Inflammatory macrophage treated with lipopolysaccharide for 1 hour (primary cell): Measurements from ENCODE around the gene CCDC157.

Source experiments
- DNase-seq, 2 donors: peaks; one replicate each; pipeline ENCODE4 v3.0.0-alpha.2; 2020 to 2022

The CCDC157 gene

DNA sequence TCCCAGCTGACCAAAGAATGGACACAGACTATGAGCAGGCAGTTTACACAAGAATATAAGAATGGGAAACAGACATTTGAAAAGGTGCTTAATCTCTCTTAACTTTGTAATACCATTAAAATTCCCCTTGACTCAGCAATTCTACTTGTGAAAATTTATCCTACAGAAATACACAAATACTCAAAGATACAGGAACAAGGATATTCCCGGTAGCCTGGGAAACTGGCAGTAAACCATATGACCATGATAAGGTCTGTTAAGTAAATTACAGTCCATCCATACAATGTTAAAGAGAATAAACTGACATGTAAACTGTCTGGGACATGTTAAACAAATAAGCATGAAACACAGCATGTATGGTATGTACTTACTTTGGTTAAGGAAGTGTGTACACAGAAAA lies 60.0 kb downstream of the CCDC157 start:
- no peak for DNase-seq

DNA sequence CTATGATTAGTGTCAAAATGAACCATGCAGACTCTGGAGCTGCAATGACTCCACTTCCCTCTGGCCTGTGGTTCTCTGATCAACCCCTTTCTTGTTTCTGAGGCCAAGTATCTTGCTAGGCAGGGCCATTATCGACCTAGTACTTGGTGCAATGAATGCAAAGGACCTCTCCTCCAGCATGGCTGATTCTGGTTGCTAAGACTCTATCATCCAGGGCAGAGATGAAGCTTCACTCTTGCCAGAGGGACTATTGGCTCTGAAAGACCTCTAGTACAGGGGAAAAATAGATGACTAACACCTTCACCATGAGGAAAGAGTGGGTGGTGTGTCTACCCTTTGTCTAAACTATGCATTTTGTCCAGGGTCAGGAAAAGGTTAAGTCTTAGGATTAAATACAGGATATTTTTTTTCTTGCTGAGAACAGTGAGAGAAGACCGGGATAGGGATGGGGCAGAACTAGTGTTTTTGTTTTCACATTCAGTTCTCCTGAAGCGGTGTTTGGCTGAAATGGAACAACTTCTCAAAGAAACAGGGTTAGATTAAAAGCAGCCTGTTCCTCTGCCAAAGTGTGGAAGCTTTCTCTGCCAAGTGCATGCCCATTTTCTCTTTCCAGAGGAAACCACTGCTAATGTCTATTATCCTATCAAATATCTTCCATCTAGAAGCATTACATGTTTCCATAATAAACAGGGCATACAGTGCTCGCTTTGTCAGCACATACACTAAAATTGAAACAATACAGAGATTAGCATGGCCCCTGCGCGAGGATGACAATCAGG lies 63.7 kb downstream of the CCDC157 start:
- peak; percentile 30 to 64 for DNase-seq

DNA sequence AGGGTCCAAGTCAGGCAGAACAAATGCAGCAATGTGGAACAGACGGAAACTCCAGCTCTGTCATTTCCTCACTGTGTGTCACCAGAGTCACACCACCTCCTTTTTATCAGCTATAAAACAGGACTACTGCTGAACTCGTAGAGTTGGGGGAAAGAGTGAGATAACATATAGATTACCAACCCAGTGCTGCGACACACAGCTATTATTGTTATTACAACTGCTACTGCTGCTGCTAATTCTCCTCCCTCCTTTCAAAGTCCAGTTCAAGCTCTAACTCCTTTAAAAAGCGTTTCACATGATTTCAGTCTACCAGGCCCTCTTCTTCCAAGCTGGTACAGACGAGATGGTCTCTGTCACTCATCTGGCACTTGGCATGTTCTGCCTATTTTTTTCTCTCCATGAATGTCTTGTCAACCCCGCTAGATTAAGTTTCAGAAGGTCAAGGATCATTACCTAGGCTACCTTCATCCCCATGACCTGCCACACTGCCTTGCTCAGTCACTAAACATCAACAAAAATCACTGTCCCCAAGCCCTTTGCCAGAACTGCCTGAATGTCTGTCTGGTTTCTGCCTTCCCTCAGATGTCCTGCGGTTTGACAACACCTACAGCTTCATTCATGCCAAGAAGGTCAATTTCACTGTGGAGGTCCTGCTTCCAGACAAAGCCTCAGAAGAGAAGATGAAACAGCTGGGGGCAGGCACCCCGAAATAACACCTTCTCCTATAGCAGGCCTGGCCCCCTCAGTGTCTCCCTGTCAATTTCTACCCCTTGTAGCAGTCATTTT lies 65.1 kb downstream of the CCDC157 start:
- DNase-seq = peak; percentile 42 to 67

DNA sequence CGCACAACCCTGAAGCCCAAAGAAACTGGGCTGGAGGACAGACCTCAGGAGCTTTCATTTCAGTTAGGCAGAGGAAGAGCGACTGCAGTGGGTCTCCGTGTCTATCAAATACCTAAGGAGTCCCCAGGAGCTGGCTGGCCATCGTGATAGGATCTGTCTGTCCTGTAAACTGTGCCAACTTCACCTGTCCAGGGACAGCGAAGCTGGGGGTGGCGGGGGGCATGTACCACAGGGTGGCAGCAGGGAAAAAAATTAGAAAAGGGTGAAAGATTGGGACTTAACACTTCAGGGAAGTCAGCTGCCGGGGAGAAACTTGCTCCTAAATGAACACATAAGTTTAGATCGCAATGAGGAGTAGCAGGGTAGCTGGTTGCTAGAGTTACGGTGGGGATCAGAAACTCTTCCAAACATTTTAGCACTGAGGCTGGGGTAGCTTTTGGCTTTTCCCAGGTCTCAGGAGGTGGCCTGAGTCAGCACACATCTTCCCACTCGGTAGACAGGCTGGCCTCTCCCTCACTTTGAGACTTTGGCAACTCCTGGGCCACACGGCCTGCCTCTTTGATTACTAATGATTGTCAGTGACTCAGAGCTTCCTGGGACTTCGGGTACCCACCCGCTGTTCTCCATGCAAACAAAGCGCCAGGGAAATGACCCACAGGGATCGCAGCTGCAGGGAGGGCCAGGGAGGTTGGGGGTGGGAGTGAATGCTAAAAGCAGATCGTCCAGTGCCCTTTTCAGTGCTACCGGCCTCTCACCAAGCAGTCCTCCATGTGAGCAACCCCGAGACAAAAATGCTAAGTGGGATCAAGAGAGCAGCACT lies 65.9 kb downstream of the CCDC157 start:
- peak; percentile 77 to 95 for DNase-seq

DNA sequence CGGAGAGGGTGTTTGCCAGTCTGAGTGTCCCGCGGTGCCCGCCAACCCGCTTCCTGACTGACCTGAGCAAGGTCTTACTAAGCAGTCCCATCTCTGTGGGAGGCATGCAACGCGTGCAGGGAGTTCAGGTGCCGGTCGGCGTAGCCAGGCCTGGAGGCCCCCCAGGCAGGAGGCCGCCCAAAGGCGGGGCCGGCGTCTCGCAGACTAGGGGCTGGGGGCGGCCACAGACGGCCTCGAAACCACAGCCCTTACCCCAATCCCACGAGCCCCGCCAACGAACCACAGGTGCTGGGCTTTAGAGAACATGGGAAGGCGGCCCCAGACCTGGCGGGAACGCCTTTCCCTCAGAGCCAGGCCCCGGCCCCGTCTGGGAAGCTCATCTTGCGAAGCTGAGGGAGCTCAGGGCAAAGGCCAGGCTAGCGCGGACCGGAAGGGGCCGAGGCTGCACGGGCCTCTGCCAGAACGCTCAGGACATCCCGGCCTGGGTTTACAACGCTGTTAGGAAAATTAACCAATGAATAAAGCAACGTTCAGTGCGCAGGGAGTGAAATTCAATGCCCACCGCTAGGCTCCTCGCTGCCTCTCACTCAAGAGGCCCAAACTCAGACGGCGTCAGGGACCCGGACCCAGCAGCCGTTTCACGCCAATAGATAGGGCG lies 66.6 kb downstream of the CCDC157 start:
- no peak for DNase-seq

DNA sequence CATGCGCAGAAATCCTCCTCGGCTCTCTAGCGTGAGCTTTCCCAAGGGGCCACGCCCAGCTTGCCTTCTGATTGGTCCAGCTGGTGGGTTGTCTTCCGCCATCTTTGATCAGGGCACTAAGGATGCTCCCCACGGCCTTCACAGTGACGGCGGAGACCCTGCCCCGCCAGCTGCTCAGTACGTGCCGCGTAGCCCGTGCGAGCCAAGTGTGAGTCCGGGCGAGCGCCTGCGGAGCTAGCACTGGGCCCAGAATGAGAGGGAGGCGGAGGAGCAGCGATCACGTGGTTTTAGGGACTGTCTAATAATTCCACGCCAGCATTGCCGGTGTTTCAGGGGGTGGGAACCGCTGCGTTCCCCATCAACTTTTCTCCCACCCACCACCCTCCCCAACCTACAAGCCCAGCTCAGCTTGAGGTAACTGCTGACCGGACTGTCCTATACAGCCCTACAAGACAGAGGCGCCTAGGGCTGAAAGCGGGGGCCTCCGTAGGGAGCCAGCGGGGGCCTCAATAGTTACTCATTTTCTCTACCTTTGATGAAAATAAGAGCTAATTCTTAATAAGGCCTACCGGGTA lies 67.2 kb downstream of the CCDC157 start:
- DNase-seq = peak; percentile 96 to 98

DNA sequence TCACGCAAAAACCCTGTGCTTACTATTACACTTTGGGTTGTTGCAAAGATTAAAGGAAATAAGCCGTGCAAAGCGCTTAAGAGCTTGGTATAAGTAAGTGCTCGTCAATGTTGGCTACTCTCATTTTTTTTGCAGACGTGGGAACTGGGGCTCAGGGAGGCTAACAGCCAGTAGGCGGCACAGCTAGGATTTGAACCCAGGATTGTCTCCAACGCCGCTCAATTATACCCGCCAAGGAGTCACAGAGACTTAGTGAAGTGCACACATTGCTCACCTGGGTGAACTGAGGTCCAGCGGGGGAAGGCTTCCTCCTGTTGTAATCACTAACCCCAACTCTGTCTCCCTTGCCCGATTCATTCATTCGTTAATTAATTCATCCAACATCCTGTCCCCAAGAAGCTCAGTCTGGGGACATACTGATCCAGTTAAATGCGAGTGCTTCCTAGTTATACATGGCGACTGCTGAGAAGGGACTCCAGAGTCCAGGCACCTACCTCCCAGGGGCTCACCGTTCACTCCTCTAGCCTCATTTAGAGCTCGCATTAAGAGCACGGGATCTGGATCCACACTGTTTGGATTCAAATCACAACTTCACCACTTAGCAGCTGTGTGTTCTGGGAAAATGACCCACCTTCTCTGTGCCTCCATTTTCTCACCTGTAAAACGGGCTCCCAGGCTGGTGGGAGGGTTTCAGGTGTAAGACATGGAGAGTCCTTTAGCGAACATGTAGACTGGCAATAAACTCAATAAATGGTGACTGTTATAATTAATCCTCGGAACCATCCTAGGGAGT lies 67.9 kb downstream of the CCDC157 start:
- DNase-seq = peak in 1 of 2 donors; percentile 14

DNA sequence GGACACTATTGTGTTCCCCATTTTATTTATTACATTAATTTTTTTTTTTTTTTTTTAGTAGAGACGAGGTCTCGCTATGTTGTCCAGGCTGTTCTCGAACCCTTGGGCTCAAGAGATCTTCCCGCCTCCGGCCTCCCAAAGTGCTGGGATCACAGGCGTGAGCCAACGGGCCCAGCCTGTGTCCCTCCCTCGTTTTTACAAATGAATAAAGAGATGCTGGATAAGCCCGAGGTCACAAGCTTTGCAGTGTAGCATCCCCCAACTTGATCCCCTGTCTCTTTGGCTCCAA lies 68.5 kb downstream of the CCDC157 start:
- no peak for DNase-seq

DNA sequence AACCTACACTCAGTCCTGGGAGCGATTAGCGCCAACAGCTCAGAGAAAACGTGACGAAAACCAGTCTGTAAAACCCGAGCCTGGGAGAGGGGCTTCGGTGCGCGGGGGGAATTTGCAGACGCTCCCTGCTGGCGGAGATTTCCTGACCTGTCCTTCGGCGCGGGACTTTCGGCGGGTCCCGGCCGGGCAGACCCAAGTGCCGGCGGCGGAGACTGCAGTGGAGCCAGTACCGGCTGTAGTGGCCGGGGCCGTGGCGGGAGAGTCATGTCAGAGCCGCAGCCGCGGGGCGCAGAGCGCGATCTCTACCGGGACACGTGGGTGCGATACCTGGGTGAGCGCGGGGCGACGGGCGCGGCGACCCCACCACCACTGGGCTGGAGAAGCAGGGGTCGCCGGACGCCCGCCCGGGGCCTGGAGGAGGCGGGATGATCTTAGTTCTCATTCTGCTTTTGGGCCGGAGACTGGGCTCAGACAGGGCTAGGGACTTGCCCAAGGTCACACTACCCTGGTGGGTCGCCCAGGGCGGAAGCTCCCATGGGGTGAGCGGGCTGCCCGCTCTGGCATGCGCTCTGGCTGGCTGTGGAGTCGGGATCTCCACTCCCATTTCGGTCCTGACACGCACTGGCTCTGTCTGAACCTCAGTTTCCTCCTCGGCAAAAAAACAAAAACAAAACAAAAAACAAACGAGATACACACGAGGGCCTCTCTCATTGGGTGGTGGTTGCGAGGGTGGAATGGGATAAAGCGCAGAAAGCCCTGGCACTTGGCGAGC lies 69.0 kb downstream of the CCDC157 start, which contains the start of gene MTFP1:
Gene MTFP1, plus strand, starts transcription at position 153 of the 772 bp plus-strand sequence. Its CDS starts 112 bp downstream, at position 265.
- DNase-seq = peak; percentile 53 to 76
